ENCODE data around the gene CD300H.

Gene CD300H

DNA sequence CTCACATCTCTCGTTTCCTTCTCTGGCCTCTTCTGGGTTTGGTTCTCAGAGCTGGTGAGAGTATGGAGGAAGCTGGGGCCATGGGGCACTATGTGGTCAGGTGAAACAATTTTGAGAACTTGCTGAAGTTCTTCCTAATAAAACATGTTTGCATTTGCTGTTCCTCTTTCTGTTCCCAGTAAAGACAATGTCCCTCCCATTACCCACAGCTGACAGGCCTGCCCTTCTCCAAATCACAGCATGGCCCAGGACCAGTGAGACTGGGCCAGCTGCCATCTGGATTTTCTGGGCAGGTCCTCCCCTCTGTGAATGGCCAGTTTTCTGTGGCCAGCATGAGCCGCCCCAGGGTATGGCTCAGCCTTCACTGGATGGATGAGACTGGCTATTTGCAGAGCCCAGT, at the start of gene CD300H:
Gene CD300H (minus strand): TSS at position 113 of the 400 bp plus-strand sequence.
- Histone ChIP-seq H3K27me3 (ENCODE audit: low read depth) (peaks cover 16% of the 10 kb centered on the region), H3K9me3 (no peaks in the 10 kb centered on the region), H3K4me1 (no peaks in the 10 kb centered on the region), H3K4me3 (no peak within 1 kb of the TSS), H3K36me3 (replicated peaks) (no peaks in the 10 kb centered on the region)
- in situ Hi-C loops (cut with MboI; ENCODE audit: low sequenced_read_pairs): no loop called here
- no peak for DNase-seq (ENCODE audit: low spot score in 2 of 2)

DNA sequence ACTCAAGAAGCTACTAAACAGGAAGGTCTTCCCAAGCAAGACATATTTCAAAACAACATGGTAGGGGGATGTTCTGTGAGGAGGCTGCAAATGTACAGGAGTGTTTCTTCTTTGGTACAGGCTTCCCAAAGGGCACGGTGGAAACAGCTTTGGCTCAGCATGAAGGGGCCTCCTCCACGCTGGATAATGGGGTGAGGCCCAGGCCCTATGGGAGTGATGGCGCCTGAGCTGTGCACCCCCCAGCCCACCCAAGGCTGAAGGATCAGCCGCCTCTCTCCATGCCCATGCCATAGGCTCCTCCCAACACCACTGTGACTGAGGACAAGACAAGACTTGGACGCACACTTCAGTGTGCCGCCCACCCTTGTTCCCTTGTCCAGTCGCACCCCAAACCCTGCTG, 49.4 kb upstream of the CD300H start:
- no peak overlapping the region for H3K4me3 ChIP-seq
- H3K9me3 ChIP-seq: no peaks in the 10 kb centered on the region
- no peaks in the 10 kb centered on the region for H3K4me1 ChIP-seq
- H3K36me3 ChIP-seq (replicated peaks): no peaks in the 10 kb centered on the region
- DNase-seq (ENCODE audit: low spot score in 2 of 2): no peak
- H3K27me3 ChIP-seq (ENCODE audit: low read depth): peaks cover 14% of the 10 kb centered on the region
- in situ Hi-C loops (cut with MboI; ENCODE audit: low sequenced_read_pairs): no loop called here

DNA sequence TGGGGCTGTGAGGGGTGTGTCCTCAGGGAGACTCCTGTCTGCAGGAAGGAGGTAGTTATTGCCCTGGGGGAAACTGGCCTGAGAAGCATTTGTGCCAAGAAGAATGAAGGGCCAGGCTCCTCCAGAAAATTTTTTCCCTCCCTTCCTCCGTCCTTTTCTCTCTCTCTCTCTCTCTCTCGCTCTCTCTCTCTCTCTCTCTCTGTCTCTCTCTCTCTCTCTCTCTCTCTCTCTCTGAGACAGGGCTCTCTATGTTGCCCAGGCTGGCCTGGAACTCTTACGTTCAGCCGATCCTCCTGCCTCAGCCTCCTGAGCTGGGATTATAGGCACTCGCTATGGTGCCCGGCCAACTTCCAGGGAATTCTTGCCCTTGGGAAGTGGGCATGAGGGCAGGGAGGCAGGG, 44.7 kb upstream of the CD300H start:
- Histone ChIP-seq H3K9me3 (no peaks in the 10 kb centered on the region), H3K4me1 (no peaks in the 10 kb centered on the region), H3K27me3 (ENCODE audit: low read depth) (no peaks in the 10 kb centered on the region; the same call in 1 of the 2 replicates), H3K4me3 (no peak overlapping the region), H3K36me3 (replicated peaks) (no peaks in the 10 kb centered on the region)
- no peak for DNase-seq (ENCODE audit: low spot score in 2 of 2)
- in situ Hi-C loops (cut with MboI; ENCODE audit: low sequenced_read_pairs): no loop called here

DNA sequence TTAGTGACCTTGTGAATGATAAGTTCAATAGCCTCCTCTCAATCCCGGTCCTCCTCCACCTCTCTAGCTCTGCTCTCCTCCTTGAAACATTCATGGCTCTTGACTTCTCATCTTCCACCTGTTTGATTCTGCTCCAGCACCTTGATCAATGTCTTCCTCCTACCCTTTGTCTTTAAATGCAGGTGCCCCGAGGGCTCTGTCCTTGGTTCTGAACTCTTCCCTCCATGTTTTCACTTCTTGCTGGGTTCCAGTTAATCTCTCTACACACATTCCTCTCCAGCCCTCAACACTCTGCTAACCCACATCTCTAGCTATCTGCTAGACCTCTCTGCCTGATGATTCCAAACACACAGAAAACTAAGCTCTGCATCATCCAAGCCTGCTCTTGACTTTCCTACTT, 42.8 kb upstream of the CD300H start:
- Histone ChIP-seq H3K36me3 (replicated peaks) (no peaks in the 10 kb centered on the region), H3K4me1 (no peaks in the 10 kb centered on the region), H3K9me3 (no peaks in the 10 kb centered on the region), H3K4me3 (no peak overlapping the region), H3K27me3 (ENCODE audit: low read depth) (no peaks in the 10 kb centered on the region)
- no peak for DNase-seq (ENCODE audit: low spot score in 2 of 2)
- in situ Hi-C loops (cut with MboI; ENCODE audit: low sequenced_read_pairs): no loop called here

DNA sequence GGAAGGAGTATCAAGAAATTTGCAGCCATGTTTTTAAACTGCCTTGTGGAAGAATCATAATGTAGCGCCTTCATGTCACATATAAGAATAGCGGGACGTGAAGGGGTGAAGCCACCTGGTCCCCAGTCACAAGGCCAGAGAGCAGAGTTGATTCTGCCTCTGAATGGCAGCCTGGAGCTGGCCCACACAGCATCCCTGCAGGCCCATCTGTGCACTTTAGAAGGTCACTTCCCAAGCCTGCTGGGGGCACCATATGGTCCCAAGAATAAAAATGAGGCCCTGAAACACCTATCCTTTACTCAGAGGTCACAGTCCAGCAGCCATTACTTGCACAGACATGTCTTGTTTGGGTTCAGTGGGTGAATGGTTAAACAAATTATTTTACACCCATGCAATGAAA, 41.2 kb upstream of the CD300H start:
- Histone ChIP-seq H3K4me3 (no peak overlapping the region), H3K4me1 (no peaks in the 10 kb centered on the region), H3K27me3 (ENCODE audit: low read depth) (no peaks in the 10 kb centered on the region), H3K36me3 (replicated peaks) (no peaks in the 10 kb centered on the region), H3K9me3 (no peaks in the 10 kb centered on the region)
- no peak for DNase-seq (ENCODE audit: low spot score in 2 of 2)
- in situ Hi-C loops (cut with MboI; ENCODE audit: low sequenced_read_pairs): no loop called here

DNA sequence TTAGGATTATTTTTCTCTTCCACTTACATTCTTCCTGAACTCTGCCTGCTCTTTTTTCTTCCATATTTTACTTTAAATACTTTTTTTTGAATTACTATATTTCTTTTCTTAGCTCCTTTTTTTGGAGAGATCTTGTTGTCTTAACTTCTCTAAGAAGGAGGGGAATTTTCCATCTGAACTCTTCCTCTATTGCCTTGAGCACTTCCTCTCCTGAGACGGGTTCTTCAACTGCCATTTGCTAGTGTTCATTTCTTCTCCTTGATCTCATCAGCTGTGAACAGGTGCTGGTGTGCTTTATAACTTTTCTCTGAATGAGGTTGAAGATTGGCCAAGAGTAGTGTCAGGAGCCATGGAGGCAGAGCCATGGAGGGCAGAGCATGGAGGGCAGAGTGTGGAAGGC, 39.9 kb upstream of the CD300H start:
- H3K9me3 ChIP-seq: no peaks in the 10 kb centered on the region
- H3K4me3 ChIP-seq: no peak overlapping the region
- in situ Hi-C loops (cut with MboI; ENCODE audit: low sequenced_read_pairs): no loop called here
- no peaks in the 10 kb centered on the region for H3K36me3 ChIP-seq (replicated peaks)
- H3K4me1 ChIP-seq: no peaks in the 10 kb centered on the region
- no peaks in the 10 kb centered on the region for H3K27me3 ChIP-seq (ENCODE audit: low read depth)
- DNase-seq (ENCODE audit: low spot score in 2 of 2): no peak

DNA sequence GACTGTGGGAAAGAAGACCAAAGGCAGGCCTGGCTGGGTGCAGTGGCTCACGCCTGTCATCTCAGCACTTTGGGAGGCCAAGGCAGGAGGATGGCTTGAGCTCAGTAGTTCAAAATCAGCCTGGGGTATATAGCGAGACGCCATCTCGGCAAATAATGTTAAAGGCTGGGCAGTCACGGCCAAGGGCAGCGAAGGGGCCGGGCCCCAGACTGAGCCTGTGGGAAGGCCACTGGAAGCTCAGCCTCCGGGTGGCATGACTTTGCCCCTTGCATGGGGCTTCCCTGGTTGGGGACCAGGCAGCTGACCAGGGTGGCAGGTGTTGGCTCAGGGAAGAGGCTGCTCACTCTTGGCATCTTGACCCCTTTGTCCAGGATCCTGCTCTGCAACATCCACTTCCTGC, 38.7 kb upstream of the CD300H start:
- no peaks in the 10 kb centered on the region for H3K9me3 ChIP-seq
- H3K4me3 ChIP-seq: no peak overlapping the region
- no peak for DNase-seq (ENCODE audit: low spot score in 2 of 2)
- H3K36me3 ChIP-seq (replicated peaks): no peaks in the 10 kb centered on the region
- in situ Hi-C loops (cut with MboI; ENCODE audit: low sequenced_read_pairs): no loop called here
- no peaks in the 10 kb centered on the region for H3K27me3 ChIP-seq (ENCODE audit: low read depth)
- H3K4me1 ChIP-seq: no peaks in the 10 kb centered on the region

DNA sequence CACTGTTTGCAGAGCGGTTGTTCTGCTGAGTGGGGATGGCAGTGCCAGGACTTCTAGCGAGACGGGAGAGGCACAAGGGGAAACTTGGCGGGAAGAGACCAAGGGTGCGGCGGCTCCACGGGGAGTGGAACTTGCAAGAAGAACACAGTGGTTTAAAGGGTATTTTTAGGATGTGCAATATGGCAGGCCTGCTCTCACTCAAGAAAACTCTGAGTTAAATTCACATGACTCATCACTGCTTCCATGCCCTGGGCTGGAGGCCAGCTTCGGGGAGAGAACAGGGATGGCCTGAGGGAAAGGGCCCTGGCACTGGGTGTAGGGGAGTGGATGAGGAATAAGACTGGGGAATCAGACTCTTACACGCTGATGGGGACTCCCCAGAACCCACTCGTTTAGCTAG, 38.1 kb upstream of the CD300H start:
- no peaks in the 10 kb centered on the region for H3K4me1 ChIP-seq
- no peak overlapping the region for H3K4me3 ChIP-seq
- in situ Hi-C loops (cut with MboI; ENCODE audit: low sequenced_read_pairs): no loop called here
- 0 out of 2 replicates have a peak, but pooled peaks cover 4% of the 10 kb centered on the region for H3K27me3 ChIP-seq (ENCODE audit: low read depth)
- H3K9me3 ChIP-seq: no peaks in the 10 kb centered on the region
- H3K36me3 ChIP-seq (replicated peaks): no peaks in the 10 kb centered on the region
- DNase-seq (ENCODE audit: low spot score in 2 of 2): no peak

DNA sequence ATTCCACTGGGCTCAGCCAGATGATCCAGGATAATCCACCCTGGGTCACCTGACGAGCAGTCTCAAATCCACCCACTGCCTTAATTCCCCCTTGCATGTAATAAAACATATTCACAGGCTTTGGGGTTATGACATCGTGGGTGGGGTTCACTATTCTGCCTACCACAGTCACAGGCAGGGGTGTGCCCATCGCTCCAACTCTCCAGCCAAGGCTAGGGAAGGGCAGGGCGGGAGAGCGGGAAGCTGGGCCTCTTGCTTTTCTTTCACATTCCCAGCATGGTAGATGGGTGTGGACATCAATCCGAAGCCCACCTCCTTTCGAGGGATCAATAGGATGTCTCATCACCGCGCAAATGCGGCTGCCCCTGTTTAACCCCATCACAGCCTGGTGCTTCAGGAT, 37.5 kb upstream of the CD300H start:
- Histone ChIP-seq H3K4me1 (no peaks in the 10 kb centered on the region), H3K4me3 (no peak overlapping the region), H3K9me3 (no peaks in the 10 kb centered on the region), H3K27me3 (ENCODE audit: low read depth) (0 out of 2 replicates have a peak, but pooled peaks cover 4% of the 10 kb centered on the region), H3K36me3 (replicated peaks) (no peaks in the 10 kb centered on the region)
- DNase-seq (ENCODE audit: low spot score in 2 of 2): no peak
- in situ Hi-C loops (cut with MboI; ENCODE audit: low sequenced_read_pairs): no loop called here

DNA sequence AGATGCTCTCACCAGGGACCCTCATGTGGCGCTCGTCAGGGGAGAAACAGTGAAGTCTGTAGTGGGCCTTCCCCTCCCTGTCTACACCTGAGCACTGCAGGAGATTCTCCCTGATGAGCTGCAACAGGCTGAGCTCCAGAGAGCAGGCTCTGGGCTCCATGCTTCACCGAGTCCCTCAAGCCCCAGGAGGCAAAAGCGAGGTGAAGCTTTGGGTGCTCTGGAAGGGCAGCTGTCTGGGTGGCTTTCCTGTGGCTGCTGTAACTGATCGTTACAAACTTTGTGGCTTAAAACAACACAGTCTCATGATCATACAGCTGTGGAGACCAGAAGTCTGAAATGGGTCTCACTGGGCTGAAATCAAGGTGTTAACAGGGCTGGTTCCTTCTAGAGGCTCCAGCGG, 36.9 kb upstream of the CD300H start:
- in situ Hi-C loops (cut with MboI; ENCODE audit: low sequenced_read_pairs): no loop called here
- H3K4me1 ChIP-seq: no peaks in the 10 kb centered on the region

DNA sequence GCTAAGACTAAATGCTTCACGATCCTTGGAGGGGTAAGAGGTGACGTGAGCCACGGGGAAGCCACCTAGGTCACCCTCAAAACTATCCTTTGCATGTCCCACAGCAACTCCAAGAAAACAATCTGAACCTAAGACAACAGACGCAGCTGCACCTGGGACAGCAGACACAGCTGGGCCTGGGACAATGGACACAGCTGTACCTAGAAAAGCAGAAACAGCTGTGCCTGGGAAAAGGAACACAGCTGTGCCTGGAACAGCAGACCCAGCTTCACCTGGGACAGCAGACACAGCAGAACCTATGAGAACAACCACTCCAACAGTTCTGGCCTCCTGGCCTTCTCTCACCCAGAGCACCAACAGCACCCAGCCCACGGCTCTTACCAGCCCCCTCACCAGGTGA, 36.4 kb upstream of the CD300H start:
- no peak for DNase-seq (ENCODE audit: low spot score in 2 of 2)
- no peaks in the 10 kb centered on the region for H3K36me3 ChIP-seq (replicated peaks)
- 0 out of 2 replicates have a peak, but pooled peaks cover 4% of the 10 kb centered on the region for H3K27me3 ChIP-seq (ENCODE audit: low read depth)
- H3K4me3 ChIP-seq: no peak overlapping the region
- no peaks in the 10 kb centered on the region for H3K9me3 ChIP-seq
- in situ Hi-C loops (cut with MboI; ENCODE audit: low sequenced_read_pairs): no loop called here
- H3K4me1 ChIP-seq: no peaks in the 10 kb centered on the region

More for the DNA sequence above, 36.9 kb upstream of the CD300H start:
- H3K36me3 ChIP-seq (replicated peaks): no peaks in the 10 kb centered on the region
- no peak overlapping the region for H3K4me3 ChIP-seq
- H3K27me3 ChIP-seq (ENCODE audit: low read depth): 0 out of 2 replicates have a peak, but pooled peaks cover 4% of the 10 kb centered on the region
- no peaks in the 10 kb centered on the region for H3K9me3 ChIP-seq
- DNase-seq (ENCODE audit: low spot score in 2 of 2): no peak

DNA sequence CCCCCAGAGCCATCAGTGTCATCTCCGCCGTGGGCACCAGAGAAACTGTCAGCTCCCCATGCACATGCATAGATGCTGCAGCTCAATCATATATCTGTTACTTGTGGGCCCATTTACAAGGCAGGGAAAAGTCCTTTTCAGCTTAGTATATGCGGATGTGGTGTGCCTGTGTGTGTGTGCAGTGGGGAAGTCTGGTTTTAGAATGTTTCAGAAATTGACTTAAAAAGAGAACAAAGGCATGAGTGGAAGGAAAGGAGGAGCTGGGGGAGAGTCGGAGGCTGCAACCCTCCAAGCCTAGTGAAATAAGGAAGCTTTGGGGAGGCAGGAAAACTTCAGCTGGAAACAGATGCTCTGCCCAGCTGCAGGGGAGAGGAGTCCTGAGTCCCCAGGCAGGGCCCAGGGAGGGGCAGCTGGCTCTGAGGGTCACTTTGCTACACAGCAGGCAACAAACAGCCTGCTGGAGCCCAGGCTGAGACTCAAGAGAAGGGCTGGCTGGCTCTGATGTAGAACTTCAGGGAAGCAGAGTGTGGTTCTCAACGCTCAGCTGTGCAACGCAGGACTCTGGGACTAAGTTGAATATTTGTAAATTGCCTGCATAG, 35.8 kb upstream of the CD300H start:
- no peaks in the 10 kb centered on the region for H3K9me3 ChIP-seq
- no peak for DNase-seq (ENCODE audit: low spot score in 2 of 2)
- H3K4me3 ChIP-seq: no peak overlapping the region
- in situ Hi-C loops (cut with MboI; ENCODE audit: low sequenced_read_pairs): no loop called here
- no peaks in the 10 kb centered on the region for H3K4me1 ChIP-seq
- no peaks in the 10 kb centered on the region for H3K36me3 ChIP-seq (replicated peaks)
- H3K27me3 ChIP-seq (ENCODE audit: low read depth): 0 out of 2 replicates have a peak, but pooled peaks cover 4% of the 10 kb centered on the region

DNA sequence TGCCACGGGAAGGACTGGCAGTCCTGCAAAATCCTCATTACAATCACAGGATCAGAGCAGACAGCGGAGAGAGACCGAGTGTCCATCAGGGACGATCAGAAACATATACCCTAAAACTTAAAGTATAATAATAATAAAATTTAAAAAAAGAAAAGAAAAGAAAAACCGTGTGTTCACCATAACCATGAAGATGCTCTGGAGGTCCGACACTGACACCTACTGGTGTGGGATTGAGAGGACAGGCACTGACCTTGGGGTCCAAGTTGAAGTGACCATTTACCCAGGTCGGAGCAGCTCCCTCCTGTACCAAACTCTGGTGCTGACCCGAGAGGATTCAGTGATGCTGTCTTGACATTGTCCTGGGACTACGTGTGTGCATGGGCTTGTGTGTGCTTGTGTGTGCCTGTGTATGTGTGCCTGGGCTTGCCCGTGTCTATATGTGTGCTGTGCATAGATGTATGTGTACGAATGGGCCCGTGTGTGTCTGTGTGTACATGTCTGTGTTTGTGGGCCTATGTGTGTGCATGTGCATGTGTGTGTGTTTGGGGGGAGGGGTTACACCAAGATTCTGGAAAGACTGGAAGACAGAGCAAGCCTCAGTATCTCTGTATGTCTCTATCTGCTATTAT, 34.7 kb upstream of the CD300H start:
- Histone ChIP-seq H3K27me3 (ENCODE audit: low read depth) (0 out of 2 replicates have a peak, but pooled peaks cover 4% of the 10 kb centered on the region), H3K4me3 (no peak overlapping the region), H3K9me3 (no peaks in the 10 kb centered on the region), H3K36me3 (replicated peaks) (no peaks in the 10 kb centered on the region), H3K4me1 (no peaks in the 10 kb centered on the region)
- in situ Hi-C loops (cut with MboI; ENCODE audit: low sequenced_read_pairs): no loop called here
- DNase-seq (ENCODE audit: low spot score in 2 of 2): peak; percentile 11 to 56

DNA sequence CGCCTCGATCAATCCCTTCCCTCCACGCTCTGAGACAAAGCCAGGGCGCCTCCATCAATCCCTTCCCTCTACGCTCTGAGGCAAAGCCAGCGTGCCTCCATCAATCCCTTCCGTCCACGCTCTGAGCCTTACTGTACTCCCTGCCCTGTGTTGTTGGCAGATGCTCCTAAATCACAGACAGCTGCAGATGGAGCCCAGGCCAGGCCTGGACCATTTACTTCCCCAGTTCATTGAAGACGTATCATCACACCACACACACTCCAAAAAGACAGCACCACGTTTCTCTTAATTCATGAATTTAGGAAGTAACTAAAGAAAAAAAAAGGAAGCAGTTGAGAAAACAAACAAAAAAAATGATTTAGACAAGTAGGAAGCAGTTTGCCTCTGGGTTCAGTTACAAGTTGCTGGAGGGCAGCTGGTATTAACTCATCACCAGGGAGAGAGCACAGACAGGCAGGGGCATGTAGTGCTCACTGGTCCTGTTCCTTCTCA, 32.2 kb upstream of the CD300H start:
- Histone ChIP-seq H3K9me3 (no peaks in the 10 kb centered on the region), H3K27me3 (ENCODE audit: low read depth) (0 out of 2 replicates have a peak, but pooled peaks cover 4% of the 10 kb centered on the region), H3K36me3 (replicated peaks) (no peaks in the 10 kb centered on the region), H3K4me1 (no peaks in the 10 kb centered on the region), H3K4me3 (no peak overlapping the region)
- DNase-seq (ENCODE audit: low spot score in 2 of 2): no peak
- in situ Hi-C loops (cut with MboI; ENCODE audit: low sequenced_read_pairs): no loop called here
